GM18870 (cell line): ENCODE measurements around the gene LIM2.
"Not testable (repeated sequence)": the region's sequence is repeated elsewhere in the genome, so short reads cannot be mapped to it uniquely, and the experiment has no call there.

ENCODE experiments used
- ATAC-seq: cut with Tn5 transposase; IDR thresholded peaks from one replicate; pipeline ENCODE4 v1.9.1; 2021; ENCODE audit warnings: moderate library complexity; ENCODE audit not compliant: unreplicated experiment

The LIM2 gene

GRCh38 chr19:51387924-51388389, at the start of gene LIM2:
Gene LIM2 (minus strand): TSS chr19:51387974. CDS start chr19:51387443, 531 bp downstream.
- ATAC-seq, result no peak

GRCh38 chr19:51434456-51434855, 46.7 kb upstream of the LIM2 start:
- ATAC-seq, result no peak

GRCh38 chr19:51433043-51433442, 45.3 kb upstream of the LIM2 start:
- ATAC-seq, result no peak

GRCh38 chr19:51431124-51431523, 43.4 kb upstream of the LIM2 start:
- no peak for ATAC-seq

- no peak for ATAC-seq
Measured at GRCh38 chr19:51430221-51430620, 42.4 kb upstream of the LIM2 start.

- no peak for ATAC-seq
Measured at GRCh38 chr19:51427201-51427600, 39.4 kb upstream of the LIM2 start.

GRCh38 chr19:51422053-51422448, 34.3 kb upstream of the LIM2 start:
- ATAC-seq, result no peak

- no peak for ATAC-seq
Measured at GRCh38 chr19:51421229-51422052, 33.7 kb upstream of the LIM2 start.

GRCh38 chr19:51420511-51420910, 32.7 kb upstream of the LIM2 start:
- ATAC-seq, result not testable (repeated sequence)

- ATAC-seq, result no peak
Measured at GRCh38 chr19:51418707-51419106, 30.9 kb upstream of the LIM2 start.

- no peak for ATAC-seq
Measured at GRCh38 chr19:51417810-51418157, 30.0 kb upstream of the LIM2 start.

GRCh38 chr19:51417107-51417809, 29.5 kb upstream of the LIM2 start, which contains the start of gene SIGLEC10:
Gene SIGLEC10 (minus strand): TSS chr19:51417642. CDS start chr19:51417581, 61 bp downstream.
- no peak for ATAC-seq

- ATAC-seq, result not testable (repeated sequence)
Measured at GRCh38 chr19:51416422-51416821, 28.6 kb upstream of the LIM2 start.

- no peak for ATAC-seq
Measured at GRCh38 chr19:51415187-51415586, 27.4 kb upstream of the LIM2 start.

GRCh38 chr19:51410950-51411748, 23.4 kb upstream of the LIM2 start:
- ATAC-seq, result no peak

- no peak for ATAC-seq
Measured at GRCh38 chr19:51407511-51408131, 19.8 kb upstream of the LIM2 start.

GRCh38 chr19:51402117-51402516, 14.3 kb upstream of the LIM2 start:
- no peak for ATAC-seq

GRCh38 chr19:51399936-51400335, 12.2 kb upstream of the LIM2 start:
- not testable (repeated sequence) for ATAC-seq

- ATAC-seq, result no peak
Measured at GRCh38 chr19:51399231-51399630, 11.5 kb upstream of the LIM2 start.

GRCh38 chr19:51398096-51398704, 10.4 kb upstream of the LIM2 start:
- ATAC-seq, result no peak
